IMR-90 (cell line): ENCODE data around the gene LNX1. TPM values are rescaled to one million over a fixed set of nuclear protein-coding genes. Genes with fewer than 3 reads are reported as not detected.

ENCODE experiments used
- ATAC-seq: fragments of 200-7000 bp; cut with Tn5 transposase; 2 replicates; pipeline ENCODE4 v1.9.1; 2020; ENCODE audit warnings: low read depth, mild to moderate bottlenecking, moderate library complexity
- BruUV-seq: library from RNA; stranded (reverse); fragments of 400-500 nt; replicated peaks from 2 replicates; lab custom pipeline; 2021; lab: Mats Ljungman, UMichigan
- CTCF ChIA-PET: fragments of 300-600 bp; formaldehyde crosslinking; extraction: SDS; loops from one replicate; lab custom pipeline; 2021; ENCODE audit warnings: antibody characterized with exemption; lab: Yijun Ruan, JAX
- POLR2A ChIA-PET: fragments of 300-600 bp; sonication (Branson Sonifier 250); formaldehyde crosslinking; loops from one replicate; lab custom pipeline; 2022; ENCODE audit warnings: antibody characterized with exemption; ENCODE audit not compliant: unreplicated experiment; lab: Charles Lee
- DNase-seq: peaks from one replicate; pipeline ENCODE4 v3.0.0; 2013
- H2AFZ ChIP-seq: replicated peaks from 2 replicates; pipeline ENCODE3; 2013; ENCODE audit warnings: low read length, mild to moderate bottlenecking; ENCODE audit not compliant: poor library complexity
- H2AK5ac ChIP-seq: 2 replicates; pipeline ENCODE4 v1.6.1; 2013; ENCODE audit warnings: low read depth, low read length, inconsistent platforms
- H2AK9ac ChIP-seq: replicated peaks from 2 replicates; pipeline ENCODE3; 2013; ENCODE audit warnings: mild to moderate bottlenecking, low read depth, low read length, moderate library complexity; ENCODE audit not compliant: poor library complexity
- H2BK120ac ChIP-seq: 2 replicates; pipeline ENCODE4 v1.6.1; 2013; ENCODE audit warnings: low read depth, low read length, inconsistent platforms
- H2BK15ac ChIP-seq: 3 replicates; pipeline ENCODE4 v1.6.1; 2013; ENCODE audit warnings: low read depth, low read length, inconsistent platforms
- H2BK20ac ChIP-seq: 2 replicates; pipeline ENCODE4 v1.6.1; 2013; ENCODE audit warnings: low read depth, mild to moderate bottlenecking, inconsistent platforms, low read length, moderate library complexity
- H2BK5ac ChIP-seq: 2 replicates; pipeline ENCODE4 v1.6.1; 2013; ENCODE audit warnings: mild to moderate bottlenecking, low read depth, low read length, inconsistent platforms; ENCODE audit not compliant: poor library complexity, severe bottlenecking
- H3K14ac ChIP-seq: replicated peaks from 2 replicates; pipeline ENCODE4 v1.6.1; 2013; ENCODE audit warnings: low read depth, low read length, inconsistent platforms
- H3K18ac ChIP-seq: 2 replicates; pipeline ENCODE4 v1.6.1; 2013; ENCODE audit warnings: low read depth, low read length, control low read depth
- H3K23ac ChIP-seq: 2 replicates; pipeline ENCODE4 v1.6.1; 2013; ENCODE audit warnings: low read depth, low read length, inconsistent platforms
- H3K27ac ChIP-seq: 2 replicates; pipeline ENCODE4 v1.5.1; 2013; ENCODE audit warnings: mild to moderate bottlenecking, control low read depth, low read length; ENCODE audit not compliant: insufficient read depth
- H3K27me3 ChIP-seq: 2 replicates; pipeline ENCODE4 v1.6.1; 2013; ENCODE audit warnings: low read length; ENCODE audit not compliant: control insufficient read depth, insufficient read depth
- H3K36me3 ChIP-seq: 2 replicates; pipeline ENCODE4 v1.6.1; 2013; ENCODE audit warnings: low read length, mixed read lengths; ENCODE audit not compliant: control insufficient read depth, insufficient read depth
- H3K4ac ChIP-seq: 2 replicates; pipeline ENCODE4 v1.6.1; 2013; ENCODE audit warnings: low read depth, low read length, inconsistent platforms
- H3K4me1 ChIP-seq: 2 replicates; pipeline ENCODE4 v1.6.1; 2013; ENCODE audit warnings: low read length, mixed read lengths; ENCODE audit not compliant: control insufficient read depth, insufficient read depth
- H3K4me2 ChIP-seq: 2 replicates; pipeline ENCODE4 v1.6.1; 2013; ENCODE audit warnings: low read depth, mild to moderate bottlenecking, control low read depth, low read length, moderate library complexity
- H3K4me3 ChIP-seq: 2 replicates; pipeline ENCODE4 v1.5.1; 2013; ENCODE audit warnings: low read depth, mild to moderate bottlenecking, control low read depth, low read length, moderate library complexity; ENCODE audit not compliant: insufficient read depth
- H3K56ac ChIP-seq: 2 replicates; pipeline ENCODE4 v1.6.1; 2013; ENCODE audit warnings: low read length, inconsistent platforms; ENCODE audit not compliant: insufficient read depth; ENCODE audit errors: extremely low read depth
- H3K79me1 ChIP-seq, 2 experiments: 2 replicates each; pipeline ENCODE4 v1.6.1; 2013; ENCODE audit warnings: low read length in 2 of 2, inconsistent platforms in 1 of 2, low read depth in 1 of 2
- H3K9ac ChIP-seq: 2 replicates; pipeline ENCODE4 v1.6.1; 2013; ENCODE audit warnings: low read depth, low read length, control low read depth
- H3K9me1 ChIP-seq: 2 replicates; pipeline ENCODE4 v1.6.1; 2013; ENCODE audit warnings: low read length, inconsistent platforms; ENCODE audit not compliant: insufficient read depth
- H3K9me3 ChIP-seq: 2 replicates; pipeline ENCODE4 v1.6.1; 2013; ENCODE audit warnings: low read length; ENCODE audit not compliant: control insufficient read depth, insufficient read depth
- H4K20me1 ChIP-seq: 2 replicates; pipeline ENCODE4 v1.6.1; 2013; ENCODE audit warnings: low read length, inconsistent platforms; ENCODE audit not compliant: insufficient read depth
- H4K5ac ChIP-seq: 2 replicates; pipeline ENCODE4 v1.6.1; 2013; ENCODE audit warnings: mild to moderate bottlenecking, low read depth, low read length, control low read depth
- H4K8ac ChIP-seq, 2 experiments: 2 replicates each; pipeline ENCODE4 v1.6.1; 2013; ENCODE audit warnings: low read depth in 2 of 2, low read length in 2 of 2, control low read depth in 1 of 2, inconsistent platforms in 1 of 2
- H4K91ac ChIP-seq: 2 replicates; pipeline ENCODE4 v1.6.1; 2013; ENCODE audit warnings: low read depth, low read length, inconsistent platforms; ENCODE audit not compliant: insufficient read depth
- CEBPB ChIP-seq: IDR thresholded peaks from 2 replicates; pipeline ENCODE4 v1.6.1; 2012; ENCODE audit warnings: low read depth, low read length, improper control_type of control experiment
- MAZ ChIP-seq: IDR thresholded peaks from 2 replicates; pipeline ENCODE4 v1.6.1; 2012; ENCODE audit warnings: low read depth, mild to moderate bottlenecking, low read length, improper control_type of control experiment, moderate library complexity, borderline replicate concordance
- NFE2L2 ChIP-seq: fragments of 150-350 bp; IDR thresholded peaks from 2 replicates; pipeline ENCODE4 v1.6.1; 2016; ENCODE audit warnings: low read depth, mild to moderate bottlenecking, low read length
- POLR2A ChIP-seq: IDR thresholded peaks from 2 replicates; pipeline ENCODE4 v1.6.1; 2012; ENCODE audit warnings: mild to moderate bottlenecking, low read depth, low read length
- RAD21 ChIP-seq: IDR thresholded peaks from 2 replicates; pipeline ENCODE4 v1.6.1; 2012; ENCODE audit warnings: low read length, improper control_type of control experiment
- WGBS, 2 experiments: methylation state at CpG; one replicate each; pipeline versions ENCODE4 v1.1.5 to v1.1.7; 2013; ENCODE audit warnings: missing lambda C conversion rate in 2 of 2; ENCODE audit not compliant: insufficient read length in 1 of 2; ENCODE audit errors: extremely low coverage in 2 of 2; 5-methylcytosine and 5-hydroxymethylcytosine counted together
- dilution Hi-C: fragments of 300-500 bp; cut with HindIII; formaldehyde crosslinking; loops from one replicate; pipeline ENCODE4 v1.14.3; 2018; ENCODE audit warnings: low sequenced_read_pairs; ENCODE audit not compliant: unreplicated experiment
- in situ Hi-C: fragments of 300-500 bp; cut with MboI; formaldehyde crosslinking; loops from 3 replicates; pipeline ENCODE4 v1.14.3; 2019; ENCODE audit warnings: low sequenced_read_pairs, inconsistent platforms, mixed read lengths
- intact Hi-C: fragments of 100-400 bp; cut with micrococcal nuclease; formaldehyde crosslinking; loops from 2 replicates; pipeline ENCODE4 v1.10.0; 2022
- polyA plus RNA-seq, 3 experiments: library from polyadenylated mRNA; depleted of rRNA; stranded (reverse); fragments of >200 nt; gene quantifications; 2 replicates each; pipeline ENCODE4 v1.2.3, GENCODE V29; 2012; ENCODE audit warnings: low replicate concordance in 1 of 3
- total RNA-seq: library from RNA; depleted of rRNA; stranded (reverse); fragments of >200 nt; gene quantifications from 2 replicates; pipeline ENCODE4 v1.2.3, GENCODE V29; 2012
- TF ChIP-seq, protein P1 (sequence below): fragments of 150-350 bp; IDR thresholded peaks from 2 replicates; pipeline ENCODE4 v1.6.1; 2017; ENCODE audit warnings: mild to moderate bottlenecking, antibody characterized with exemption, low read length, low read depth
- TF ChIP-seq, protein P2 (sequence below): fragments of 150-350 bp; IDR thresholded peaks from 2 replicates; pipeline ENCODE4 v1.6.1; 2016; ENCODE audit warnings: low read depth, mild to moderate bottlenecking, low read length, moderate library complexity, borderline replicate concordance
- TF ChIP-seq, protein P3 (sequence below): conservative IDR thresholded peaks from 2 replicates; pipeline ENCODE4 v1.5.1; 2012; ENCODE audit warnings: mild to moderate bottlenecking, low read depth, low read length, improper control_type of control experiment

LNX1 gene
- total and polyA plus RNA-seq, 2 of the 4 experiments (the other 2 are of a cell fraction), result 0.15 to 0.36 TPM

DNA sequence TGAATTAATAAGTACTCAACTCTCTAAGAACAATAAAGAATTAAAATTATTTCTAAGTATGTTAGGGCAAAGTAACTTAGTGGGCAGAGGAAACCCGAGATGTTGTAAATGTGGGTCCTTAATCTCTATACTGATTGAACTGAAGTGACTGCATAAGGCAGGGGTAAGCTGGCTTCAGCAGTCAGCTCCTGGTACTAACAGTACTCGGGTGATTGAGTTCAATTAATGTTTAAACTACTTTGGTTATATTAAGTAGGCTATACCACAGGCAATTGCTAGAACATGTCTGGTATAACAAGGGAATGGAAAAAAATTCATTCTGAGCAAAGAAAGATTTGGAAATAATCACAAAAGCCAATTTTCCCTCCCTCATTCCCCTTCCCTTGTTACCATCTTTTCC lies 90.7 kb downstream of the LNX1 start:
- ChIA-PET POLR2A (no interaction called here), CTCF (interaction anchor here (0.7 kb wide), 1 partner anchor 561 kb away, joined by 4 read pairs; no protein-coding TSS in a partner anchor)
- dilution Hi-C loops (no loop called here), in situ Hi-C loops (no loop called here), intact Hi-C loops (no loop called here)
- Histone ChIP-seq H2BK15ac (no peak overlapping the region), H2BK5ac (no peak overlapping the region), H2BK120ac (no peak overlapping the region; the same call in 1 of the 2 replicates), H3K9me1 (no peaks in the 10 kb centered on the region), H3K56ac (no peak overlapping the region), H3K27ac (no peak overlapping the region), H3K14ac (no peak overlapping the region), H3K36me3 (no peaks in the 10 kb centered on the region), H4K91ac (no peak overlapping the region), H3K23ac (no peak overlapping the region), H3K79me1 (no peaks in the 10 kb centered on the region), H4K5ac (no peak overlapping the region), H3K27me3 (no peaks in the 10 kb centered on the region), H2AFZ (no peak overlapping the region), H3K4me3 (no peak overlapping the region), H3K4ac (no peak overlapping the region), H4K8ac (no peak overlapping the region), H4K20me1 (no peaks in the 10 kb centered on the region), H3K18ac (no peak overlapping the region), H3K9me3 (no peaks in the 10 kb centered on the region), H2BK20ac (no peak overlapping the region), H2AK5ac (no peak overlapping the region), H3K4me2 (no peak overlapping the region), H3K9ac (no peak overlapping the region), H3K4me1 (peaks cover 2% of the 10 kb centered on the region), H2AK9ac (no peak overlapping the region)
- DNase-seq, result no peak
- TF ChIP-seq, protein P1, sequence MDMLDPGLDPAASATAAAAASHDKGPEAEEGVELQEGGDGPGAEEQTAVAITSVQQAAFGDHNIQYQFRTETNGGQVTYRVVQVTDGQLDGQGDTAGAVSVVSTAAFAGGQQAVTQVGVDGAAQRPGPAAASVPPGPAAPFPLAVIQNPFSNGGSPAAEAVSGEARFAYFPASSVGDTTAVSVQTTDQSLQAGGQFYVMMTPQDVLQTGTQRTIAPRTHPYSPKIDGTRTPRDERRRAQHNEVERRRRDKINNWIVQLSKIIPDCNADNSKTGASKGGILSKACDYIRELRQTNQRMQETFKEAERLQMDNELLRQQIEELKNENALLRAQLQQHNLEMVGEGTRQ, result no peak
- no peak for TF ChIP-seq MAZ
- TF ChIP-seq POLR2A, result no peak
- TF ChIP-seq RAD21, result no peak
- TF ChIP-seq, protein P2, sequence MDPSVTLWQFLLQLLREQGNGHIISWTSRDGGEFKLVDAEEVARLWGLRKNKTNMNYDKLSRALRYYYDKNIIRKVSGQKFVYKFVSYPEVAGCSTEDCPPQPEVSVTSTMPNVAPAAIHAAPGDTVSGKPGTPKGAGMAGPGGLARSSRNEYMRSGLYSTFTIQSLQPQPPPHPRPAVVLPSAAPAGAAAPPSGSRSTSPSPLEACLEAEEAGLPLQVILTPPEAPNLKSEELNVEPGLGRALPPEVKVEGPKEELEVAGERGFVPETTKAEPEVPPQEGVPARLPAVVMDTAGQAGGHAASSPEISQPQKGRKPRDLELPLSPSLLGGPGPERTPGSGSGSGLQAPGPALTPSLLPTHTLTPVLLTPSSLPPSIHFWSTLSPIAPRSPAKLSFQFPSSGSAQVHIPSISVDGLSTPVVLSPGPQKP, result no peak
- TF ChIP-seq CEBPB, result no peak
- TF ChIP-seq, protein P3, sequence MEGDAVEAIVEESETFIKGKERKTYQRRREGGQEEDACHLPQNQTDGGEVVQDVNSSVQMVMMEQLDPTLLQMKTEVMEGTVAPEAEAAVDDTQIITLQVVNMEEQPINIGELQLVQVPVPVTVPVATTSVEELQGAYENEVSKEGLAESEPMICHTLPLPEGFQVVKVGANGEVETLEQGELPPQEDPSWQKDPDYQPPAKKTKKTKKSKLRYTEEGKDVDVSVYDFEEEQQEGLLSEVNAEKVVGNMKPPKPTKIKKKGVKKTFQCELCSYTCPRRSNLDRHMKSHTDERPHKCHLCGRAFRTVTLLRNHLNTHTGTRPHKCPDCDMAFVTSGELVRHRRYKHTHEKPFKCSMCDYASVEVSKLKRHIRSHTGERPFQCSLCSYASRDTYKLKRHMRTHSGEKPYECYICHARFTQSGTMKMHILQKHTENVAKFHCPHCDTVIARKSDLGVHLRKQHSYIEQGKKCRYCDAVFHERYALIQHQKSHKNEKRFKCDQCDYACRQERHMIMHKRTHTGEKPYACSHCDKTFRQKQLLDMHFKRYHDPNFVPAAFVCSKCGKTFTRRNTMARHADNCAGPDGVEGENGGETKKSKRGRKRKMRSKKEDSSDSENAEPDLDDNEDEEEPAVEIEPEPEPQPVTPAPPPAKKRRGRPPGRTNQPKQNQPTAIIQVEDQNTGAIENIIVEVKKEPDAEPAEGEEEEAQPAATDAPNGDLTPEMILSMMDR, result no peak
- no peak for TF ChIP-seq NFE2L2
- WGBS, 2 experiments, result no CpG with 5 or more reads among the region's 2 CpGs
- no TSS peak for BruUV-seq
- ATAC-seq, result no peak
